Adipocyte (in vitro differentiated cells): Measurements from ENCODE around the gene GET4.
"Not testable (repeated sequence)": the region's sequence is repeated elsewhere in the genome, so short reads cannot be mapped to it uniquely, and the experiment has no call there.

Source experiments
- DNase-seq: peaks from one replicate; pipeline ENCODE4 v3.0.0-alpha.2; 2015; ENCODE audit warnings: low read depth
- H3K27me3 ChIP-seq: replicated peaks from 2 replicates; pipeline ENCODE4 v1.7.0; 2013; ENCODE audit warnings: mild to moderate bottlenecking, low read length, moderate library complexity; ENCODE audit not compliant: control insufficient read depth, insufficient read depth
- H3K36me3 ChIP-seq: 2 replicates; pipeline ENCODE4 v1.7.0; 2013; ENCODE audit warnings: low read length, mild to moderate bottlenecking, moderate library complexity; ENCODE audit not compliant: control insufficient read depth, insufficient read depth, severe bottlenecking
- H3K4me1 ChIP-seq: 2 replicates; pipeline ENCODE4 v1.7.0; 2013; ENCODE audit warnings: mild to moderate bottlenecking, low read length, moderate library complexity; ENCODE audit not compliant: control insufficient read depth, insufficient read depth
- H3K4me3 ChIP-seq: 2 replicates; pipeline ENCODE4 v1.7.0; 2013; ENCODE audit warnings: mild to moderate bottlenecking, low read length, moderate library complexity
- H3K9ac ChIP-seq: 2 replicates; pipeline ENCODE4 v1.7.0; 2013; ENCODE audit warnings: mild to moderate bottlenecking, low read length, moderate library complexity
- H3K9me3 ChIP-seq: 2 replicates; pipeline ENCODE4 v1.7.0; 2013; ENCODE audit warnings: mild to moderate bottlenecking, low read length, moderate library complexity; ENCODE audit not compliant: control insufficient read depth

Gene GET4

GRCh38 chr7:872685-873084 is 3.7 kb upstream of the GET4 start:
- H3K4me1 ChIP-seq, result peaks cover 29% of the 10 kb centered on the region
- H3K9ac ChIP-seq, H3K4me3 ChIP-seq, H3K27me3 ChIP-seq, DNase-seq, H3K9me3 ChIP-seq: not testable (repeated sequence)
- peaks cover 44% of the 10 kb centered on the region for H3K36me3 ChIP-seq

DNA sequence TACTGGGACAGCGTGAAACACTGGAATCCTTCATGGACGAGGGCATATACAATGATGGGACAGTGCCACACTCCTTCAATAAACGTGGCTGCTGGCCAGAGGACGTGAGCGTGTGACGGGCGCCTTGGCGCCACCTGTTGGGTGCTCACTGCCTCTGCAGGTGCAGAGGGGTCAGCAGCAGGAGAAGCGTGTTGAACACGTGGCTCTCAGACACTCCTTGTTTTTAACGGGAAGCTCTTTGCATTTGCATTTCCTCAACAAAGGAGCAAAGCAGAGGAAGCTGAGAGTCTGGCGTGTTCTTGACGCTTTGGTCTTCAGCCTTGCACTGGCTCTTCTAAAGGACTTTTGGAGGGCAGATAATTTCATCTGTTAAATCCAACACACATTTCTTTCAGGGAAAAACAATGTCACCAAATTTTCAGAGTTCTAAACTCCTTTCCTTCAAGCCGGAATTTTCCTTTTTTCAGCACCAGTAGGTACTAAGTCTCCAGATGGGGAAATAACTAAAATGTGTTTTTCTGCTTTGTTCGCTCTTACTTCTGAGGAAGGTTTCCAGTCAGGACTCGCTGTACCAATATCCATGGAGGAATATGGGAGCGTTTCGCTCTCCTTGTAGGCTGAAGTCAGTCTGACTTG is 2.9 kb upstream of the GET4 start:
- DNase-seq, result peak; percentile 90
- no peak overlapping the region for H3K4me3 ChIP-seq
- H3K9me3 ChIP-seq, result no peaks in the 10 kb centered on the region
- H3K9ac ChIP-seq, result peak overlapping the region; percentile 56
- peaks cover 31% of the 10 kb centered on the region for H3K4me1 ChIP-seq
- H3K27me3 ChIP-seq, result no peaks in the 10 kb centered on the region
- H3K36me3 ChIP-seq, result peaks cover 44% of the 10 kb centered on the region

GRCh38 chr7:874031-874749 is 2.2 kb upstream of the GET4 start:
- Histone ChIP-seq H3K9ac (peak overlapping the region; percentile 56), H3K4me1 (peaks cover 31% of the 10 kb centered on the region), H3K4me3 (no peak overlapping the region), H3K36me3 (peaks cover 42% of the 10 kb centered on the region), H3K9me3 (no peaks in the 10 kb centered on the region), H3K27me3 (no peaks in the 10 kb centered on the region)
- peak; percentile 26 for DNase-seq

DNA sequence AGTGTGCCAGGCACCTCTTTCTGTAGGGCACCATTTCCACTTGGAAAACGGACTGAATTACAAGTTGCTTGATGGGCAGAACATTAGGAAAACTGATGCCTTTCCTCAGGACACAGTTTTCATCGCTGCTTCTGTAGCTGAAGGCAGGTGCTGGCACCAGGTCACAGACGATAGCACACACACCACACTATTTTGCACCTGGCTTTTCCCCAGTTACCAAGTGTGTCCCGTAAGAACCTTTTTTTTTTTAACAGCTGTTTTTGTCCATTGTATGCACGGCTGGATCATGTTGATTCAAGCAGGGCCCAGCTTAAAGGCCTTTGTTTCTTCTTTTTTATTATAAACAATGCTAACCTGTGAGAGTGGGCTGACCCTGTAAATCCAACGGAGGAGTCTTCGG is 1.3 kb upstream of the GET4 start:
- Histone ChIP-seq H3K4me3 (no peak overlapping the region), H3K9me3 (no peaks in the 10 kb centered on the region), H3K4me1 (peaks cover 29% of the 10 kb centered on the region), H3K27me3 (no peaks in the 10 kb centered on the region), H3K36me3 (peaks cover 34% of the 10 kb centered on the region), H3K9ac (peak overlapping the region; percentile 83)
- no peak for DNase-seq

DNA sequence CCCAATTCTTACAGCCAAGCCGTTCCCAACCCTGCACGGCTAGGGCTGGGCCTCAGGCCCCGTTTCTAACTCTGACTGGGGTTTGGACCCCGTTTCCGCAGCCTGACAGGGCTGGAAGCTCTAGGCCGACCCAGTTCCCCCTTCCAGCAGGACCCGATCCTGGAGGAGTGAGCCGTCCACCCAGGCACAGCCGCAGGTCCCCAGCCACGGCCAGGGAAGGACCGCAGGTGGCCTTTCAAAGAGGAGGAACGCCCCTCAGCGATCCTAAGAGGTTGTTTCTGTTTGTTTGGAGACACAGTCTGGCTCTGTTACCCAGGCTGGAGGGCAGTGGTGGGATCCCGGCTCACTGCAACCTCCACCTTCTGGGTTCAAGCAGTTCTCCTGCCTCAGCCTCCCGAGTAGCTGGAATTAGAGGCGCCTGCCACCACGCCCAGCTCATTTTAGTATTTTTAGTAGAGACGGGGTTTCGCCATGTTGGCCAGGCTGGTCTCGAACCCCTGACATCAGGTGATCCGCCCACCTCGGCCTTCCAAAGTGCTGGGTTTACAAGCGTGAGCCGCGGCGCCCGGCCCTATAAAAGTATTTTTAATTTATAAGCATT is 778 bp upstream of the GET4 start:
- H3K27me3 ChIP-seq, result no peaks in the 10 kb centered on the region
- H3K4me3 ChIP-seq, result peak overlapping the region; percentile 74
- H3K36me3 ChIP-seq, result peaks cover 31% of the 10 kb centered on the region
- H3K4me1 ChIP-seq, result peaks cover 29% of the 10 kb centered on the region
- peak overlapping the region; percentile 83 for H3K9ac ChIP-seq
- H3K9me3 ChIP-seq, result no peaks in the 10 kb centered on the region
- DNase-seq, result no peak

DNA sequence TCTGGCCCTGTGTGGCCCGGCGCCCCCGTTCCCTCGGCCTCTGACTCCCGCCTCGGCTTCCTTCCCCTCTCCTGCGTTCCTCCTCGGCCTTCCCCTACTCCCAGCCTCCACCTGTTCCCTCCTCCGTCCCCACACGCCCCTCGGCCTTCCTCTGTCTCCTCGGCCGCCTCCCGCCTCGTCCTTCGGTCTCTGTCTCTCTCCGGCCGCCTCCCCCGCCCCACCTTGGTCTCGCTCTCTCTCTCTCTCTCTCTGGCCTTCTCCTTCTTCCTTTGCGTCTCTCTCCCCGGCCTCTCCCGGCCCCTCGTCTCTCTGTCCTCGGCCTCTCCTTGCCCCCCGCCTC is 588 bp downstream of the GET4 start:
- H3K9ac ChIP-seq, result peak overlapping the region; percentile 90
- peaks cover 29% of the 10 kb centered on the region for H3K4me1 ChIP-seq
- H3K4me3 ChIP-seq, result peak overlapping the region; percentile 91
- peaks cover 26% of the 10 kb centered on the region for H3K36me3 ChIP-seq
- H3K27me3 ChIP-seq, result no peaks in the 10 kb centered on the region
- DNase-seq, result no peak
- no peaks in the 10 kb centered on the region for H3K9me3 ChIP-seq

DNA sequence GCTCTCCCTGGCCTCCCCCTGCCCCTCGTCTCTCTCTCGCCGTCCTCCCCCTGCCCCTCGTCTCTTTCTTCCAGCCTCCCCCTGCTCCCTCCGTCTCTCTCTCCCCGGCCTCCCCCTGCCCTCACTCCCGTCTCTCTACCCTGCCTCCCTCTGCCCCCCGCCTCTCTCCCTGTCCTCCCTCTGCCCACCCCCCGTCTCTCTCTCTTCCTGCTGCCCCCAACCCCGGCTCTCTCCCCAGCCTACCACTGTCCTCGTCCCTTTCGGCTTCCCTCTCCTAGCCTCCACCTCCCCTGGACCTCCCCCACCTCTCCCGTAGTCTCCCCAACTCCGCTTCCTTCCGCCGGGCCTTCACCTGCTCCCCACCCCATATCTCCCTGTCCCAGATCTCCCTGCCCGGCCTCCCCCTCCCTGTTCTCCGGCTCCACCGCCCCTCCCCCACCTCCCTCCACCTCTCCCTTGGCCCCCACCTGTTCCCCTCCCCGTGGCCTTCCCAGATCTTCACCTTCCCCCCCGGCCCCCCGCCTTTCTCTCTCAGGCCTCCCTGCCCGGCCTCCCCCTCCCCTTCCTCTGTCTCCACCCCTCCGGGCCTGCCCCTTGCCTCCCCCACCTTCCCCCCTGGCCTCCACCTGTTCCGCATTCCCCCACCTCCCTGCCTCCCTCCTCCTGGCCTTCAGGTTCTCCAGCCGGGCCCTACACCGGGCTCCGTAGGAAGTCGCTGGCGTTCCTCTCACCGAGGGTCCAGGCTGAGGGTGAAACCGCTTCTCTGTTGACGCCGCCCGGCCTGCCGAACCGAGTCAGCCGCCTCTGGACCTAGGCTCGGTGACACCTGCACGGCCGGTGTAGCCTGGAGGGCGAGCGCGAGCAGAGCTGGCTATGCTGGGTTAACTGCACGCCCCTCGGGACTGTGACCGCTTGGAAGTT is 1.2 kb downstream of the GET4 start:
- H3K27me3 ChIP-seq, result no peaks in the 10 kb centered on the region
- H3K4me1 ChIP-seq, result peaks cover 29% of the 10 kb centered on the region
- no peaks in the 10 kb centered on the region for H3K9me3 ChIP-seq
- peak overlapping the region; percentile 91 for H3K4me3 ChIP-seq
- H3K9ac ChIP-seq, result peak overlapping the region; percentile 90
- no peak for DNase-seq
- H3K36me3 ChIP-seq, result peaks cover 20% of the 10 kb centered on the region

DNA sequence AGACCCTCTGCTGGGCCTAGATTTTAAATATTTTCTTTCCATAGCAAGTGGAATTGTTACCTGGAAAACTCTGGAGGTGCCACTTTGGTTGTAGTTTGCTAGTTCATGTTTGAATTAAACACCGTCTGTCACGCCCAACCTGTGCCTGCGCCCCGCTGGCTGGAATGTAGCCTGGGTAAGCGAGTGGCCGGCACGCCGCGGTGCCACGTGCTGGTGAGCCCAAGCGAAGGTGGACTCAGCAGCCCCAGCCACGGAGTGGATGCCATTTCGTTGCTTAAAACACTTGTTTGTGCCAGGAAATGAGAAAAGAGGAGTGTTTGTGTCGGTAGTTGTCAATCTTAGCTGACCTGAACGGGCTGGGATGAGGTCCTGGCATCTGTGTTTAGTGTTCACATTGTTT is 2.7 kb downstream of the GET4 start:
- Histone ChIP-seq H3K36me3 (peaks cover 7% of the 10 kb centered on the region), H3K4me3 (no peak overlapping the region), H3K27me3 (no peaks in the 10 kb centered on the region), H3K4me1 (peaks cover 36% of the 10 kb centered on the region), H3K9me3 (no peaks in the 10 kb centered on the region), H3K9ac (no peak overlapping the region)
- DNase-seq, result no peak

- Histone ChIP-seq H3K9me3 (no peaks in the 10 kb centered on the region), H3K4me3 (no peak overlapping the region), H3K9ac (no peak overlapping the region), H3K4me1 (peaks cover 36% of the 10 kb centered on the region), H3K27me3 (no peaks in the 10 kb centered on the region), H3K36me3 (peaks cover 3% of the 10 kb centered on the region)
- DNase-seq, result no peak
Measured at GRCh38 chr7:879706-880105, 3.4 kb downstream of the GET4 start.

DNA sequence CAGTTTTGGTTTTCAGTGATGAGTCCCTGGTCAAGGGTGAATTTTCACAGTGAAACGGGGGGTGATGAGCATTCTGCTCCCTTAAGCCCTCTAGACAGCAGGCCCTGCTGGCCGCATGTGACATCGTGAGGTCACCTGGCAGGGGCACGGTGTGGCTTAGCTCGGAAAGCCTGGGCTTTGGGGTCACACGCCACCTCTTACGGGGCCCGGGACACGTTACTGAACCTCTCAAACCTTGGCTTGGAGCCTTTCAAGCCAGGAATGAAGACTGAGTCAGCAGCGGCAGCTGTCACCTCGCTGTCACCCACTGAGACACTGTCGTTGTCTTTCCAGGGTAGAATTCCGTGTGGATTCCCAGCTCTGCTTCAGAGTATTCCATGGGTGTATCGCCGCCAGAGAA is 4.1 kb downstream of the GET4 start:
- no peak for DNase-seq
- H3K36me3 ChIP-seq, result no peaks in the 10 kb centered on the region
- peaks cover 33% of the 10 kb centered on the region for H3K4me1 ChIP-seq
- H3K4me3 ChIP-seq, result no peak overlapping the region
- H3K9ac ChIP-seq, result no peak overlapping the region
- H3K27me3 ChIP-seq, result no peaks in the 10 kb centered on the region
- H3K9me3 ChIP-seq, result no peaks in the 10 kb centered on the region
